Ureter (tissue), 1 donor: Measurements from ENCODE around the gene PDGFC. TPM values are rescaled to one million over a fixed set of nuclear protein-coding genes. Genes with fewer than 3 reads are reported as not detected.
A peak's percentile ranks its signal among the peaks of the same experiment; 100 is the strongest.

Source experiments
- DNase-seq: peaks from one replicate; pipeline ENCODE4 v3.0.0-alpha.2; 2020; ENCODE audit warnings: low spot score
- total RNA-seq: library from RNA; stranded (reverse); gene quantifications from one replicate; pipeline ENCODE4 v1.2.4, GENCODE V29; 2023
- donor health status: DM: yes; HTN: yes; CAD: no.

The PDGFC gene
- total RNA-seq, 1 donor from 2014 or later: 13.8 TPM

- DNase-seq: no peak
Measured at GRCh38 chr4:156782491-156782890, 189.1 kb downstream of the PDGFC start.

GRCh38 chr4:156781852-156782251 is 189.7 kb downstream of the PDGFC start:
- DNase-seq: no peak

GRCh38 chr4:156779774-156780173 is 191.8 kb downstream of the PDGFC start:
- DNase-seq: no peak

DNA sequence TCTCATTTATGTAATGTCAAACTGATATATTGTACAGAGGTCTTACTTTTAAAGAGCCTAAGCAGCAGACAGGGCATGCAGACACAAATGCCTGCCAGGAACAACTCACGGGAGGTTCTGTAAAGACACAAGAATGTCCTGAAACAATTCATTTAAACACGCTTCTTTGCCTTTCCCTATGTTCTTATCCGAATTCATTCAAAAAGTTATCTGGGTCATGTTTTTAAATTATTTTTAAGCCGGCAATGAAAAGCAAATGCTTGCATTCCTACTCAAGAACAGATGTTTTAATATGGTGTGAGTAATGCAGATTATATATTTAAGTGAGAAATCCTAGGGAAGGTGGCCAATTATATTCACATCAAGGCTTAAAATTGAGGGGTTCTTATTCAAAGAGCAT is 192.6 kb downstream of the PDGFC start:
- no peak for DNase-seq

- no peak for DNase-seq
Measured at GRCh38 chr4:156778606-156779005, 193.0 kb downstream of the PDGFC start.

DNA sequence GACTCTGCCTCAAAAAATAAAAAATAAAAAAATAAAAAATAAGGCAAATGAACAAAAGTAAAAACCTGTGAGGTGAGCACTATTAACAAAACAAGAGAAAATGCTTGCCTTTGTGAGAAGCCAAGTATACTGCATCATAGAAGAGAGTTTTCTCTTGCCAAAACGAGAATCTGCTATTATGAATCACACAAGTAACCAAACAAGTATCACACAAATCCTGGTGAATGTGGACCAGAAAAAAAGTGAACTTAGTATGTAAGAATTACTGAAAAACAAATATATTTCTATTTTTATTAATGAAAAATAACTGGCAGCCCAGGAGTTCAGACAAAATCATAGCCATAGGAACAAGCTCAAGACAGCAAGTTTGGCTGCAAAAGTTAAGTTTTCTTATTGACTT is 193.5 kb downstream of the PDGFC start:
- DNase-seq: no peak

GRCh38 chr4:156775813-156776212 is 195.8 kb downstream of the PDGFC start:
- DNase-seq: no peak

- DNase-seq: no peak
Measured at GRCh38 chr4:156774422-156774821, 197.2 kb downstream of the PDGFC start.

DNA sequence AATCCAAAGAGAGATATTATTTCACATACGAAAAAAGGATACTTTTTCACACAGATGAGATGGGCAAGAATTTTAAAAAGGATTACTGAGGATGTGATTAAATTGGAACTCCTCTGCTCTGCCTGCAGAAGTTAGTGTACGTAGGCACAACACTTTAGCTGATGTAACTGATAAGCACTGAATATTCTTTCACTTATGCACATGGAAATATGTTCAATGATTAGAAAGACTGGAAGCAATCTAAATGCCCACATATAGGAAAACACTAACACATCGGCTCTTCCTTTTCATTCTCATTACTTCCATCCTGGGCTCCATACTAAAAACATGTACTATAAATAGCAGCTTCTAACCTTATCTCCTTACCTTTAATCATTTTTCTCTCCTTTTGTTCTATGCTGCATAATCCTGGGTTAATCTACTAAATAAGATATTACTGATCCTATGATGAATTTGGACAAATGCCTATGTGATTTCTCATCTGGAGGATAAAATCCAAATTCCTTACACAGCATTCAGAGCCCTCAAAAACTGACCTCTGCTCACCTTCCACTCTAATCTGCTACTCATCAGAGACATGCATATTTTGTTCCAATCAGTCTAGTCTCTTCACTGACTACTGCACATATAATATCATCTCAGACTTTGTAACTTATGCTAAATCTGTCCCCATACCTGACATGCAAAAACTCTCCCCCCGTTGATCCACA is 197.8 kb downstream of the PDGFC start:
- no peak for DNase-seq

DNA sequence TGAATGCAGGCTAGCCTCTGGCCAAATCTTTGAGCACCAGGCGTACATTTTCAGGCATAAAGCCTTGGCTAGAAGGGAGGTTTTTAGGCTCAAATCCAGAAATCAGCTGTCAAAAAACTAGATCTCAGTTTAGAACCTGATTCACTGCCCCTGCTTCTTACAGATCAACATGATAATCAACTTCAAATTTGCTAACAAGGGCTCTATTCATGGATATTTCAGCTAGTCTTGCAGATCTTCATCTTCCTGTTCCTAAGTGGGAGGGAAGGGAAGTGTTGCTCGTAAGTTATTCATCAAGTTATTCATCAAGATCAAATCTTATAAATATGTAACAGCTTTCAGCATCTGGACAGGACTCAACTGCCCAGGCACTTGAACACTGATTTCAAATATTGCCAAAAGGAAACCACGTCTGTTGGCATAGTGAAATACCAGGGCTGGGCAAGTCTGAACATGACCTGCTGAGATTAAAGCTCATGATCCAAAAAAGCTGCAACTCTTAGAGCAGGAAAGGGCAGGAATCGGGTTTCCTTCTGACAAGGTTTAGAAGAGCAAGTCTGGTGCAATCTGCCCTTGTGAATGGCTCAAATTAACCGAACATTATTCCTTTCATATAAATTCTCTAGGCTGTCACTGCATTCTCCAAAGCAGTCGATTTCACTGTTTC is 200.3 kb downstream of the PDGFC start:
- peak; percentile 79 for DNase-seq

- no peak for DNase-seq
Measured at GRCh38 chr4:156770140-156770539, 201.5 kb downstream of the PDGFC start.

DNA sequence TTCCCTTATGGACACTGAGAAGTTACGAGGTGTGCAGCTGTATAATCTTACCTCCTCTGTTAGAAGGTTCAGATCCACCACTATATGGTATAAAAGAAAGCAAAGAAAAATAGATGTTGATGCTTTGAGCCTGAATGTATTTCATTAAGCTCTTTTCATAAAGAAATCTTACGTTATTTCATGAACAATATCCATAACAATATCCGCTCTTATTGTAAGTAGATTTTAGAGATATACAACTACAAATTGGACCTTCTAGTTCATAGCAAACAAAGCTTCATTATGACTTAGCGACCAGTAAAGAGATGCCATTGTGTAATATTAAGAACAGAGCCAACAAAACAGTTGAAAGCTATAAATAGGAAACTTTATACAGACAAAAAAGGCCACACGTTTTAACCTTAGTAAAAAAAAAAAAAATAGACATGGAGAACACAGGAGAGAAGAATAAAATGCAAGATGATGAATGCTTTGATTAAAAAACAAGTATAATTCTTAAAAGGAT is 203.6 kb downstream of the PDGFC start:
- no peak for DNase-seq

DNA sequence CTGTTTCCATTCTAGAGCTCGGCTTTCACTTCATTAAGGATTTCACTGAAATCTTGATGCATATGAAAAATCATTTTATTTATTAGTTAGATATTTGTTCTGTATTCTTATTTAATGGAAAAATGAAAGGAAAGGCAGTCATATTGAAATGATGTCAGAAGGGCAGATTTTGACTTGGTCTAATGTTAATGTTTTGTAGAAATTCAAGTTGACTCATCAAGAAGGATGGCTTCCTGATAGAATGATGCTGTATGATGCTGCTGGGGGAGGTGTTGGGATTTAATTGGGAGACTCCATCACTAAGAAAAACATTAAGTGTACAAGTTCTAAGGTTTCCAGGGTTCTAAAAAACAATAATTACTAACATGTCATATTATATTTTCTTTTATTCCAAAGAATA is 204.8 kb downstream of the PDGFC start:
- no peak for DNase-seq

GRCh38 chr4:156765277-156765676 is 206.3 kb downstream of the PDGFC start:
- DNase-seq: no peak

- no peak for DNase-seq
Measured at GRCh38 chr4:156764846-156765245, 206.8 kb downstream of the PDGFC start.

- DNase-seq: no peak
Measured at GRCh38 chr4:156764145-156764544, 207.5 kb downstream of the PDGFC start.

GRCh38 chr4:156763511-156763910 is 208.1 kb downstream of the PDGFC start:
- DNase-seq: no peak

GRCh38 chr4:156762851-156763250 is 208.7 kb downstream of the PDGFC start:
- DNase-seq: no peak

DNA sequence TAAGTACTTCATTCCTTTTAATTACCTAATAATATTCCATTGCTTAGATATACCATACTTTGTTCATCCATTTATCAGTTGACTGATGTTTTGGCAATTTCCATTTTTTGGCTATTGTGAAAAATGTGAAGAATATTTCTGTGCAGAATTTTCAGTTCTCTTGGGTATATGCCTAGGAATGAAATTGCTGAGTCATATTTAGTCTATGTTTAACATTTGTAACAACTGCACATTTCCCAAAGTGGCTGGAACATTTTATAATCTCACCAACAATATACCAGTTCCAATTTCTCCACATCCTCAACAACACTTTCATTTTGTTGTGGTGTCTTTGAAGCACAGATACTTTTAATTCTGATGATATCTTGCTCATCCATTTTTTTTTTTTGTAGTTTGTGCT is 215.5 kb downstream of the PDGFC start:
- no peak for DNase-seq

DNA sequence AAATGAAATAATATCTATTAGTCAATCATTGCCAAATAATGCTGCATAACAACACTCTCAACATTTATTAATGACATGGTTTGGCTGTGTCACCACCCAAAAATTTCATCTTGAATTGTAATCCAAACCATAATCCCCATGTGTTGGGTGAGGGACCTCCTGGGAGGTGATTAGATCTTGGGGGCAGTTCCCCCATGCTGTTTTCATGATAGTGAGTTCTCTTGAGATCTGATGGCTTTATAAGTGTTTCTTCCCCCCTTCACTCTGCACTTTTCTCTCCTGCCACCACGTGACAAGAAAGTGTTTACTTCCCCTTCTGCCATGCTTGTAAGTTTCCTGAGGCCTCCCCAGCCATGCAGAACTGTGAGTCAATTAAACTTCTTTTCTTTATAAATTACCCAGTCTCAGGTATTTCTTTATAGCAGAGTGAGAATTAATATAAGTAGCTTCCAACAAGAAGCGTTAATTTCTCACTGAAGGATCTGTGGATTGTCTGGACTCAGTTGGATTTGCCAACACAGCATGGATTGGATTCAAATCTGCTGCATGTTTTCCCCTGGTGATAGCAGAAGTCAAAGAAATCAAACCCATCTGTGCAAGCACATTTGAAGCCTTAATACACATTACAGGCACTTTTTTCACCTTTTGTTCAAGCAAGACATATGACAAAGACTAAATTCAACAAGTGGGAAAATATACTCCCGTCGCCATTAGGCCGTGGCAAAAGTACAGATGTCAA is 216.6 kb downstream of the PDGFC start:
- no peak for DNase-seq

DNA sequence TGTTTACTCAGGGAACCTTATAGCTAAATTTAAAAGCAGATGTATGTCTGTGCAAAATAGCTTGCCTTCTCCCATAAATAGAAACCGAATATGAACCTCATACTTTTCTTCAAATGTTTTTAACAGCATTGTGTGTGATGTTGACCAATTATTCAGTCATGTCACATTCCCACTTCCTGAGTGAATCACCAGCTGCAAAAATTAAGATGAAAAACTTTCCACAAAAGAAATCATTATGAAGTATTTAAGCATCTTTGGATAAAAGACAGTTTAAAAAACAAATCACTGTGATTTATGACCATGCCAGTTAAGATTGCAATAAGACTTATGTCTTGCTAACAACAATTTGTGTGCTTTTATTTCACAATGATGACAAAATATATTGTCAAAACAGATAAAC is 220.1 kb downstream of the PDGFC start:
- DNase-seq: no peak
